ENCODE results near the gene FBXW8. TPM values are rescaled to one million over a fixed set of nuclear protein-coding genes. Genes with fewer than 3 reads are reported as not detected.

FBXW8 gene
- total and polyA plus RNA-seq, 2 donors (not counting 3 experiments of a cell fraction or from before 2014, with no cell fraction given), result 15.4 TPM

DNA sequence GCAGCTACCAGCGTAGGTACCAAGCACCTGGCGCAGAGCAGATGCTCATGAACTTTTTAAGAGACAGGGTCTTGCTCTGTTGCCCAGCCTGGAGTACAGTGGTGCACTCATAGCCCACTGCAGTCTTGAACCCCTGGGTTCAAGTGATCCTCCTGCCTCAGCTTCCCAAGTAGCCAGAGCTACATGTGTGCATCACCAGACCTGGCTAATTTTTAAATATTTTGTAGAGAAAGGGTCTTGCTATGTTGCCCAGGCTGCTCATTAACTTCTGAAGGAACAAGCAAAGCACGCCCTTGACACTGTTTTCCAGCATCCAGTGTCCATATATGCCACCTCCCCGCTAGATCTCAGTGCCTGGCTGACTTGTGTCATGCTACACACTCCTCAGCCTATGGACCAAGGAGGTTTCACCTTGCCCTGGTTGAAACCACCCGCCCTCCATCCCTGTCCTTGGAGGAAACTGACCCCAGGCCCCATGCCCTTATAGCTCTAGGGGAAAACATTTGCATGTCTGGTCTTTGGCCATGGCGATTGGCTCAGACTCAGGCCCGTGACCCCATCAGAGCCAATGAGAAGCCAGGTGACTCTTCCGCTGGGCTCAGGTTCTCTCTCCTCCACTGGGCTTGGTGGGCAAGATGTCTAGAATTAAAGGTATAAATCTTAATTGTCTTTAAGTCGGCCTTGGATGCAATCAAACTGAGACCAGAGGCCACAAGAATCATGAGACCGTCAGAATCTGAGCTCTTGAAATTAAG, 162.2 kb downstream of the FBXW8 start:
- DNase-seq (ENCODE audit: low read depth, low spot score) (no peak), FAIRE-seq (no peak)
- H3K79me2 ChIP-seq (ENCODE audit: control insufficient read depth, insufficient read depth, low read length), result no peaks in the 10 kb centered on the region
- no peak overlapping the region for H3K4me3 ChIP-seq (replicated peaks in 1 of 3; ENCODE audit: insufficient read depth in 1 of 3, low read depth in 1 of 3, low read length in 3 of 3)
- no peak overlapping the region for H3K4me2 ChIP-seq (ENCODE audit: insufficient read depth, low read length)
- no peaks in the 10 kb centered on the region for H3K9me3 ChIP-seq (replicated peaks; ENCODE audit: control insufficient read depth, insufficient read depth, low read length)
- POLR2A ChIA-PET, result no interaction called here
- dilution Hi-C loops (cut with MboI; ENCODE audit: extremely low pct_ligation_motif_present, low sequenced_read_pairs), result no loop called here
- no peaks in the 10 kb centered on the region for H3K9me1 ChIP-seq (replicated peaks; ENCODE audit: control insufficient read depth, extremely low read depth, insufficient read depth, low read length)
- no peak overlapping the region for H3K27ac ChIP-seq (ENCODE audit: insufficient read depth, low read depth, low read length)
- no peak overlapping the region for H3K9ac ChIP-seq (replicated peaks; ENCODE audit: extremely low read depth, insufficient read depth, low read length)
- H2AFZ ChIP-seq (ENCODE audit: low read depth, low read length), result no peak overlapping the region
- intact Hi-C loops (cut with micrococcal nuclease), result no loop called here
- TF ChIP-seq POLR2A (IDR thresholded peaks at IDR 0.05; ENCODE audit: low read depth, low read length) (no peak), MYC (IDR thresholded peaks at IDR 0.05; ENCODE audit: low read depth, low read length) (no peak), JUN (IDR thresholded peaks at IDR 0.05; ENCODE audit: borderline replicate concordance, insufficient read depth, insufficient read length, low read depth) (no peak)
- TF ChIP-seq, protein P1, sequence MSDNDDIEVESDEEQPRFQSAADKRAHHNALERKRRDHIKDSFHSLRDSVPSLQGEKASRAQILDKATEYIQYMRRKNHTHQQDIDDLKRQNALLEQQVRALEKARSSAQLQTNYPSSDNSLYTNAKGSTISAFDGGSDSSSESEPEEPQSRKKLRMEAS (IDR thresholded peaks at IDR 0.05; ENCODE audit: insufficient read depth, insufficient read length), result no peak
- CTCF ChIA-PET, result interaction anchor here (1.4 kb wide), 1 partner anchor 22 kb away, joined by 3 read pairs; no protein-coding TSS in a partner anchor
- no peaks in the 10 kb centered on the region for H4K20me1 ChIP-seq (replicated peaks; ENCODE audit: control insufficient read depth, extremely low read depth, insufficient read depth, low read length)
- no peaks in the 10 kb centered on the region for H3K4me1 ChIP-seq (ENCODE audit: control insufficient read depth, extremely low read depth, insufficient read depth, low read length)
- H3K36me3 ChIP-seq (ENCODE audit: control insufficient read depth in 2 of 2, extremely low read depth in 1 of 2, insufficient read depth in 2 of 2, low read length in 2 of 2), result no peaks in the 10 kb centered on the region
- no peaks in the 10 kb centered on the region for H3K27me3 ChIP-seq (ENCODE audit: control insufficient read depth in 2 of 2, insufficient read depth in 2 of 2, low read length in 2 of 2)
- no TSS peak for BruUV-seq (replicated peaks)

DNA sequence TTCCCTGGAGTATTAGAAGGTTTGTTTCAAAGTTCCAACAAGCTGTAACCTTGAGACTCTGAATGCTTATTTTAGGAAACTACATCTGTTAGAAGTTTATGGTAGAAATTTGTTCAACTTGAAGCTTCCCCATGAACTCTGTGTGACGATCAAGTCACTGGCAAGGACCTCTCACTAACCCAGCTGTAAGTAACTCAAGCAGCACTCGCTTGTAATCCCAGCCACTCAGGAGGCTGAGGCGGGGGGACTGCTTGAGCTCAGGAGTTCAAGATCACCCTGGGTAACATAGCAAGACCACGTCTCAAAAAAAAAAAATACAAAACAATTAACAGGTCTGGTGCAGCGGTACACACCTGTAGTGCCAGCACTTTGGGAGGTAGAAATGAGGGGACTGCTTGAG, 162.9 kb downstream of the FBXW8 start:
- Histone ChIP-seq H3K9me1 (replicated peaks; ENCODE audit: control insufficient read depth, extremely low read depth, insufficient read depth, low read length) (no peaks in the 10 kb centered on the region), H3K79me2 (ENCODE audit: control insufficient read depth, insufficient read depth, low read length) (no peaks in the 10 kb centered on the region), H3K27ac (ENCODE audit: insufficient read depth, low read depth, low read length) (no peak overlapping the region), H3K9ac (replicated peaks; ENCODE audit: extremely low read depth, insufficient read depth, low read length) (no peak overlapping the region), H3K4me1 (ENCODE audit: control insufficient read depth, extremely low read depth, insufficient read depth, low read length) (no peaks in the 10 kb centered on the region), H3K4me2 (ENCODE audit: insufficient read depth, low read length) (no peak overlapping the region), H3K9me3 (replicated peaks; ENCODE audit: control insufficient read depth, insufficient read depth, low read length) (no peaks in the 10 kb centered on the region), H4K20me1 (replicated peaks; ENCODE audit: control insufficient read depth, extremely low read depth, insufficient read depth, low read length) (no peaks in the 10 kb centered on the region), H2AFZ (ENCODE audit: low read depth, low read length) (no peak overlapping the region), H3K36me3 (ENCODE audit: control insufficient read depth in 2 of 2, extremely low read depth in 1 of 2, insufficient read depth in 2 of 2, low read length in 2 of 2) (no peaks in the 10 kb centered on the region), H3K4me3 (replicated peaks in 1 of 3; ENCODE audit: insufficient read depth in 1 of 3, low read depth in 1 of 3, low read length in 3 of 3) (no peak overlapping the region), H3K27me3 (ENCODE audit: control insufficient read depth in 2 of 2, insufficient read depth in 2 of 2, low read length in 2 of 2) (no peaks in the 10 kb centered on the region)
- ChIA-PET CTCF (interaction anchor here (1.4 kb wide), 1 partner anchor 23 kb away, joined by 3 read pairs; no protein-coding TSS in a partner anchor), POLR2A (no interaction called here)
- no peak for FAIRE-seq
- intact Hi-C loops (cut with micrococcal nuclease) (no loop called here), dilution Hi-C loops (cut with MboI; ENCODE audit: extremely low pct_ligation_motif_present, low sequenced_read_pairs) (no loop called here)
- TF ChIP-seq, protein P2, sequence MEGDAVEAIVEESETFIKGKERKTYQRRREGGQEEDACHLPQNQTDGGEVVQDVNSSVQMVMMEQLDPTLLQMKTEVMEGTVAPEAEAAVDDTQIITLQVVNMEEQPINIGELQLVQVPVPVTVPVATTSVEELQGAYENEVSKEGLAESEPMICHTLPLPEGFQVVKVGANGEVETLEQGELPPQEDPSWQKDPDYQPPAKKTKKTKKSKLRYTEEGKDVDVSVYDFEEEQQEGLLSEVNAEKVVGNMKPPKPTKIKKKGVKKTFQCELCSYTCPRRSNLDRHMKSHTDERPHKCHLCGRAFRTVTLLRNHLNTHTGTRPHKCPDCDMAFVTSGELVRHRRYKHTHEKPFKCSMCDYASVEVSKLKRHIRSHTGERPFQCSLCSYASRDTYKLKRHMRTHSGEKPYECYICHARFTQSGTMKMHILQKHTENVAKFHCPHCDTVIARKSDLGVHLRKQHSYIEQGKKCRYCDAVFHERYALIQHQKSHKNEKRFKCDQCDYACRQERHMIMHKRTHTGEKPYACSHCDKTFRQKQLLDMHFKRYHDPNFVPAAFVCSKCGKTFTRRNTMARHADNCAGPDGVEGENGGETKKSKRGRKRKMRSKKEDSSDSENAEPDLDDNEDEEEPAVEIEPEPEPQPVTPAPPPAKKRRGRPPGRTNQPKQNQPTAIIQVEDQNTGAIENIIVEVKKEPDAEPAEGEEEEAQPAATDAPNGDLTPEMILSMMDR (IDR thresholded peaks at IDR 0.05; ENCODE audit: extremely low read depth in 1 of 2, insufficient read depth in 1 of 2, low read depth in 1 of 2, low read length in 2 of 2), result no peak
- no peak for DNase-seq (ENCODE audit: low read depth, low spot score)
- BruUV-seq (replicated peaks), result no TSS peak

Measured in endothelial cell of umbilical vein (primary cell).